Measurements from ENCODE around the gene CYB5RL.

Gene CYB5RL

GRCh38 chr1:54229281-54229891 lies 29.6 kb upstream of the CYB5RL start:
- Histone ChIP-seq H2AFZ (ENCODE audit: low read length) (no peak overlapping the region), H4K20me1 (ENCODE audit: insufficient read depth, low read length, poor library complexity, severe bottlenecking) (no peaks in the 10 kb centered on the region), H3K9ac (ENCODE audit: low read depth, low read length, poor library complexity, severe bottlenecking) (no peak overlapping the region), H3K4me3 (ENCODE audit: low read length, poor library complexity, severe bottlenecking) (no peak overlapping the region), H3K9me2 (replicated peaks; ENCODE audit: low read depth, low read length) (no peaks in the 10 kb centered on the region), H3K4me2 (ENCODE audit: low read depth, low read length, poor library complexity, severe bottlenecking) (no peak overlapping the region), H3K79me2 (ENCODE audit: insufficient read depth, low read length) (no peaks in the 10 kb centered on the region), H3K9me3 (ENCODE audit: insufficient read depth, low read depth, low read length) (no peaks in the 10 kb centered on the region), H3F3A (ENCODE audit: low read depth) (no peaks in the 10 kb centered on the region), H3K4me1 (ENCODE audit: insufficient read depth, low read length, poor library complexity, severe bottlenecking) (no peaks in the 10 kb centered on the region), H3K27me3 (ENCODE audit: insufficient read depth, low read length, poor library complexity, severe bottlenecking) (no peaks in the 10 kb centered on the region), H3K36me3 (ENCODE audit: insufficient read depth, low read length) (peaks cover 18% of the 10 kb centered on the region; the same call in 1 of the 2 replicates)
- TF ChIP-seq CTCF (conservative IDR thresholded peaks at IDR 0.05; ENCODE audit: low read length), result no peak
- no peak for TF ChIP-seq EZH2phosphoT487 (IDR thresholded peaks at IDR 0.05; ENCODE audit: borderline replicate concordance)

GRCh38 chr1:54228638-54229079 lies 28.8 kb upstream of the CYB5RL start:
- Histone ChIP-seq H3K4me2 (ENCODE audit: low read depth, low read length, poor library complexity, severe bottlenecking) (no peak overlapping the region), H3K9me3 (ENCODE audit: insufficient read depth, low read depth, low read length) (no peaks in the 10 kb centered on the region), H3K9ac (ENCODE audit: low read depth, low read length, poor library complexity, severe bottlenecking) (no peak overlapping the region), H3K4me1 (ENCODE audit: insufficient read depth, low read length, poor library complexity, severe bottlenecking) (no peaks in the 10 kb centered on the region), H4K20me1 (ENCODE audit: insufficient read depth, low read length, poor library complexity, severe bottlenecking) (no peaks in the 10 kb centered on the region), H3K9me2 (replicated peaks; ENCODE audit: low read depth, low read length) (no peaks in the 10 kb centered on the region), H3F3A (ENCODE audit: low read depth) (no peaks in the 10 kb centered on the region), H3K79me2 (ENCODE audit: insufficient read depth, low read length) (no peaks in the 10 kb centered on the region), H2AFZ (ENCODE audit: low read length) (no peak overlapping the region), H3K36me3 (ENCODE audit: insufficient read depth, low read length) (peaks cover 18% of the 10 kb centered on the region; the same call in 1 of the 2 replicates), H3K27me3 (ENCODE audit: insufficient read depth, low read length, poor library complexity, severe bottlenecking) (no peaks in the 10 kb centered on the region), H3K4me3 (ENCODE audit: low read length, poor library complexity, severe bottlenecking) (no peak overlapping the region)
- TF ChIP-seq CTCF (conservative IDR thresholded peaks at IDR 0.05; ENCODE audit: low read length), result no peak

GRCh38 chr1:54227891-54228310 lies 28.1 kb upstream of the CYB5RL start:
- no peaks in the 10 kb centered on the region for H3F3A ChIP-seq (ENCODE audit: low read depth)
- no peaks in the 10 kb centered on the region for H4K20me1 ChIP-seq (ENCODE audit: insufficient read depth, low read length, poor library complexity, severe bottlenecking)
- no peaks in the 10 kb centered on the region for H3K27me3 ChIP-seq (ENCODE audit: insufficient read depth, low read length, poor library complexity, severe bottlenecking)
- no peaks in the 10 kb centered on the region for H3K4me1 ChIP-seq (ENCODE audit: insufficient read depth, low read length, poor library complexity, severe bottlenecking)
- H3K9me3 ChIP-seq (ENCODE audit: insufficient read depth, low read depth, low read length), result no peaks in the 10 kb centered on the region
- H3K36me3 ChIP-seq (ENCODE audit: insufficient read depth, low read length), result peaks cover 18% of the 10 kb centered on the region; the same call in 1 of the 2 replicates
- H3K9me2 ChIP-seq (replicated peaks; ENCODE audit: low read depth, low read length), result no peaks in the 10 kb centered on the region
- no peak overlapping the region for H3K4me2 ChIP-seq (ENCODE audit: low read depth, low read length, poor library complexity, severe bottlenecking)
- no peak for TF ChIP-seq CTCF (conservative IDR thresholded peaks at IDR 0.05; ENCODE audit: low read length)
- TF ChIP-seq EZH2phosphoT487 (IDR thresholded peaks at IDR 0.05; ENCODE audit: borderline replicate concordance), result no peak
- no peak overlapping the region for H2AFZ ChIP-seq (ENCODE audit: low read length)
- H3K9ac ChIP-seq (ENCODE audit: low read depth, low read length, poor library complexity, severe bottlenecking), result no peak overlapping the region
- H3K79me2 ChIP-seq (ENCODE audit: insufficient read depth, low read length), result no peaks in the 10 kb centered on the region
- H3K4me3 ChIP-seq (ENCODE audit: low read length, poor library complexity, severe bottlenecking), result no peak overlapping the region
